Right renal pelvis (tissue), 4 donors: ENCODE data around the gene CFAP77. TPM values are rescaled to one million over a fixed set of nuclear protein-coding genes. Genes with fewer than 3 reads are reported as not detected.
"Not testable (repeated sequence)": the region's sequence is repeated elsewhere in the genome, so short reads cannot be mapped to it uniquely, and the experiment has no call there.

Experiments
- DNase-seq, 4 donors: peaks; one replicate each; pipeline ENCODE4 v3.0.0-alpha.2; 2013; ENCODE audit warnings: low read depth in 4 of 4, low spot score in 3 of 4, missing footprints in 1 of 4
- polyA plus RNA-seq, 4 donors: library from polyadenylated mRNA; unstranded; fragments of 120-200 nt; gene quantifications; one replicate each; pipeline ENCODE4 v1.2.1, GENCODE V29; 2013; ENCODE audit not compliant: insufficient read length in 4 of 4

The CFAP77 gene
- polyA plus RNA-seq, 4 donors: 0.79 to 2.0 (median 0.91) TPM

- DNase-seq: no peak
Measured at GRCh38 chr9:132543960-132544359, 133.9 kb downstream of the CFAP77 start.

DNA sequence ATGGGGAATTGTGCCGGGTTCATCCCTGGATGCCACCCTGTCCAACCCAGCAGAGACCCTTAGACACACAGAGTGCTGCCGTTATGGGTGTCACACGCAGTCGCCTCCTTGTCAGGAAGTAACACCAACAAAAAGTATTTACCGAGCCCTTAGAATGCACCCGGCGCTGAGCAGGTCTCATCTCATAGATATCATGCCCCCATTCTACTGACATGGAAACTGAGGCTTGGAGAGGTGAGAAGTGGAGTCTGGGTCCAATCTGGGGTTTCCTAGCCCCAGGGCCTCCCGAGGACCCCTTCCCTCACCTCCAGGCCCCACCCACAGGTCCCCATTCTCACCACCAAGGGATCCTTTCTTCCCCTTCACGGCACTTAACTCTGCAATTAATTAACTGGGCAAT is 135.6 kb downstream of the CFAP77 start:
- no peak for DNase-seq

GRCh38 chr9:132546148-132547051 is 136.4 kb downstream of the CFAP77 start:
- peak in 1 of 4 donors; percentile 61 for DNase-seq

DNA sequence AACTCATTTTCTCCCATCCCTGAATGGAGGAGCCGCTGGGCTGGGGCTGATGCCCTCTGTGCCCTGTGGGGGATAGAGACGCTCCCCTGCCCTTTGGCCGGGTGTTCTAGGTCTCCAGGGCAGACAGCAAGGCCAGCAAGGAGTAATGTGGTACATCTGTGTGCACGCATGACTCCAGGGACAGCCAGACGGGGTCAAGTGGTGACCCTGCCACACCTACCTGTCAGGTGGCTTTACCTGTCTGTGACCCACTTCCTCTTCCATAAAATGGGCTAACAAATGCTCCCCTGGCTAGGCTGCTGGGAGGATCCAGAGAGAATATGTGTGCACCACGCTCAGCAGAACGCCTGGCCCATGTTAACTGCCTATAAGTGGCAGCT is 137.0 kb downstream of the CFAP77 start:
- no peak for DNase-seq

DNA sequence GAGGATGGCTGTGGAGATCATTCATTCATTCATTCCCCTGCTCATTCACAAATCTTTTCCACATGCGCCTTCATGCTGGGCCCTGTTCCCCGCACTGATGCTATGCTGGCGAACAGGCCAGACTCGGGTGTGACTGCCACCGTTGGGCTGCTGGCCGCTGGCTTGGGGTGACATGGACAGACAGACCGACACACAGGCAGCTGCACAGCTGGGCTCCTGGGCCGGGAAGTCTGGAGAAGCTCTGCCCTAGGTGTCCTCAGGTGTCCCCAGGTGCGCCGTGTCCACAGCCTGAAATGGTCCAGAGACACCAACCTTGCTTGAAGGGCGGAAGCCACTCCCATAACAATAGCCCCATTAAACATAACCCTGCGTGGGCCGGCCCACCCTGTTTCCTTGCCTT is 137.4 kb downstream of the CFAP77 start:
- DNase-seq: no peak

DNA sequence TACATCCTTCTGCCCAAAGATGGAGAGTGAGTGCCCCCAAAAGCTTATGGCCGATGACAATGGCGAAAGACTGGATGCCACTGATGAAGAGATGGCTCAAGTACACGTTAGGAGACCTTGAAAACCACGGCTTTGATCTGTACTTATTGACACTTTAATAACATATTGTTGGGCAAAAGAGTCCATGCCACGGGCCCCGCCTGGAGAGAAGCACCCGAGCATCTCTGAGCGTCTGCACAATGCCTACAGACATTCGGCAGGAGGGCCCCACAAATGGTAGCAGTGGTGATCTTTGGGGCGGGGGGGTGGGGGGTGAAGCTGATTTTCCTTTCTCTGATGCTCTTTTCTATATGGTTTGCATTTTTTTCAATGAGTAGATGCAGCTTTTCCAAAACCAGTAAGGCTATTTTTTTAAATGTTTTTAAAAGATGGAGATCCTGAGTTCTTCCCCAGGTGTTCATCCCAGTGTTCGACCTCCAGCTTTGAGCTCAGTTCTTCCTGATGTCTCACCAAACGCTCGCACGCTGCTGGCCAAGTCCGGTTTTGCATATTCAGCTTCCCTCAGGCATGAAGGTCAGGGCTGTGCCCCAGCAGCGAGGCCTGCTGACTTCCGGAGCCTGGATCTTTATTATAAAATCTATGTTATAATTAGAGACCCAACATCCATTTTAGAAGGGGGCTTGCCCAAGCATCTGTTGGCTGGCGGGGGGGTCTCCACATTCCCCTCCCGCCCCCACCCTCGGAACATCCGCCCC is 138.1 kb downstream of the CFAP77 start:
- no peak for DNase-seq

- no peak for DNase-seq
Measured at GRCh38 chr9:132548751-132549640, 139.0 kb downstream of the CFAP77 start.

DNA sequence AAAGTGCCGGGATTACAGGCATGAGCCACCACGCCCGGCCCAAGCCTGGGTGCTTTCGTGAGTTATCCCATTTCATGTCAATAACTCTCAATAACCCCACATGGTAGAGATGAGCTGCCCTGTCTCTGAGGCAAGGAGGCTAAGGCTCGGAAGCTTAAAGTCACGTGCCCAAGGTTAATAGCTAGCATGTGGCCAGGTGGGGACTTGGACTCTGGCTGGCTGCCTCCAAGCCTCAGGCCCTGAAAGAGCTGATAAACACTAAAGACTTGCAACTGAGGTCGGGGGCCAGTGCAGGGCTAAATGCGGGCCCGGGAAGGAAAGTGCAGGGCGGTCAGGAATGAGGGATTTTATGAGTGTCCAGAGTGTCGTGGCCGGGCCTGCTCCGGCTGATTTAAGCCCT is 141.5 kb downstream of the CFAP77 start:
- no peak for DNase-seq

DNA sequence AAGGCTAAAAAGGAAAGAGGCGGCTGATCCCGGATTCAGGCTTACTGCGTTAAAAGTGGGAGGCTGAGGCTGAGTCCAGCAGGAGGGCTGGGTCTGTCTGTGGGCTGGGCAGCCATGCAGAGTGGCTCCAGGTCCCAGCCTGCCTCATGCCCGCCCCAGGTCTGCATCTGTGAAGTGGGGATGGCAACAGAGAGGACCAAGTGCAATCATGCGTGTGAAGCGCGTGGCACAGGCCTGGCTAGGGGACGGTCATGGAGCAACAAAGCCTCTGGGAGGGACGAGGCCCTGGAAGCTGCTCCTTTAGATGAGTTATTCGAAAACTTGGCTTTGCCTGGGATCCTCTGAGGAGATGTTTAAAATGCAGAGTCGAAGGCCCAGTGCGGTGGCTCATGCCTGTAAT is 142.0 kb downstream of the CFAP77 start:
- no peak for DNase-seq

GRCh38 chr9:132554755-132555154 is 144.7 kb downstream of the CFAP77 start:
- no peak for DNase-seq

GRCh38 chr9:132555528-132555927 is 145.5 kb downstream of the CFAP77 start:
- DNase-seq: no peak

- no peak for DNase-seq
Measured at GRCh38 chr9:132556235-132556634, 146.2 kb downstream of the CFAP77 start.

DNA sequence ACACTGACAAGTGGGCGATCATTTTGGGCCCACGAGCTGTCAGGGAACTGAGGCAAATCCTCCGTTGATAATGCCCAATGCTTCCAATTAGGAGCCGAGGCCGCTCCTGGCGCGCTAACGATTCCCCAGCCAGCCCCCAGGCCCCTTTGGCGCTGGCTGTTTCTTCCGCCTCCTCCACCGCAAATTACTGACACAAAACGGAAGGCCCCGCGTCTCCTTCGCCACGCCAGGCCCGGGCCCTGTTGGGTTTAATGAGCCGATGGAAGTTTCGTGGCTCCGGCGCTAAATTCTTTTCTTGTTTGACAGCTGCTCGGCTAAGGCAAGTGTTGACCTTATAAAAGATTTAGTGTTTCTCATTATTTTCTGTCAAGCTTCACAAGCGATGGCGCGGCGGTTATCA is 146.7 kb downstream of the CFAP77 start:
- peak in 2 of 4 donors; percentile 56 to 62 for DNase-seq

GRCh38 chr9:132557159-132557558 is 147.1 kb downstream of the CFAP77 start:
- DNase-seq: no peak

DNA sequence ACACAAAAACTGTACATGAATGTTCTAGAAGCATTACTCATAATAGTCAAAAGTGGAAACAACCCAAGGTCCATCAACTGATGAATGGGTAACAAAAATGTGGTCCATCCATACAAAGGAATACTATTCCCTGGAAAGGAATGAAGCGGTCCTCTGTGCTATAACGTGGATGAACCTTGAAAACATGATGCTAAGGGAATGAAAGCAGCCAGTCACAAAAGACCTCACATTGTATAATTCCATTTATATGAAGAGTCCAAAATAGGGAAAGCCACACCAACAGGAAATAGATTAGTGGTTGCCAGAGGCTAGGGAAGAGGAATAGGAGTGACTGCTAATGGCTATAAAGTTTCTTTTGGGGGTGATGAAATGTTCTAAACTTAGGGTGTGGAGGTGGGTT is 149.7 kb downstream of the CFAP77 start:
- DNase-seq: no peak

DNA sequence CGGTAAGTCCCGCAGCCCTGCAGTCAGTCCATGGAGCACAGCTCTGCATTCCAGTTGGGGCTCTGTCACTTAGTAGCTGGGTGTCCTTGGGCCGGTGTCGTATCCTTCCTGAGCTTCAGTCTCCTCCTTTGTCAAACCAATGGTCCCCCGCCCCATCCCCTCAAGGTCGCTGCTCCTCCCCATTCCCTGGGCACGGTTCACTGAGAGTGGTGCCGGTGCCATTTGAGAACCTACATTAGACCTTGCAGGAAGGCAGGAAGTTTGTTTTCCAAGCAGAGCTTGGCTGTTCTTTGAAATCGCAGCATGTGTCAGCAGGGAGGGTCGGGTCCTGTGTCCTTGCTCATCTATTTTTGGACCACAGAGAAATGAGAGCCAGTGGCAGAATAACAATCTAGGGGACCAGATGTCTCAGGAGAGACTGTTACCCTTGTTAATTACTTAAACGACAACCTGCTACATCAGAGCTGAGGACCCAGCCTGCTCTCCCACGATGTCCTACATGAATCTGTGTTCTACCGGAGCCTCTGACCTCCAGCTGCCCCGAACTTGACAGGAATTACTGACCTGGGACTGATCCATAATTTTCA is 150.7 kb downstream of the CFAP77 start:
- no peak for DNase-seq

DNA sequence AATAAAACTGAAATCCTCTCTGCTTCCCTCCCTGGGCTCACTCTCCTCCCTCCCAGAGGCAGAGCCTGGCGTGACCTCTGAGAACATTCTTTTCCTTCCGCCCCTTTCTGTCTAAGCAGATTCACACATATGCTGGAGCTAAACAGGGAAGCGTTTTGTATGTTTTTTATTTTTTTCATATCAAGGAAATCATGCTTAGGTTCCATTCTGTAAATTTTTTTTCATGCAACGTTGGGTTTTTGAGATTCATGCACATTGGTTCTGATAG is 152.2 kb downstream of the CFAP77 start:
- DNase-seq: no peak

- DNase-seq: no peak
Measured at GRCh38 chr9:132564526-132564925, 154.5 kb downstream of the CFAP77 start.

GRCh38 chr9:132568787-132569186 is 158.8 kb downstream of the CFAP77 start:
- DNase-seq: not testable (repeated sequence)

DNA sequence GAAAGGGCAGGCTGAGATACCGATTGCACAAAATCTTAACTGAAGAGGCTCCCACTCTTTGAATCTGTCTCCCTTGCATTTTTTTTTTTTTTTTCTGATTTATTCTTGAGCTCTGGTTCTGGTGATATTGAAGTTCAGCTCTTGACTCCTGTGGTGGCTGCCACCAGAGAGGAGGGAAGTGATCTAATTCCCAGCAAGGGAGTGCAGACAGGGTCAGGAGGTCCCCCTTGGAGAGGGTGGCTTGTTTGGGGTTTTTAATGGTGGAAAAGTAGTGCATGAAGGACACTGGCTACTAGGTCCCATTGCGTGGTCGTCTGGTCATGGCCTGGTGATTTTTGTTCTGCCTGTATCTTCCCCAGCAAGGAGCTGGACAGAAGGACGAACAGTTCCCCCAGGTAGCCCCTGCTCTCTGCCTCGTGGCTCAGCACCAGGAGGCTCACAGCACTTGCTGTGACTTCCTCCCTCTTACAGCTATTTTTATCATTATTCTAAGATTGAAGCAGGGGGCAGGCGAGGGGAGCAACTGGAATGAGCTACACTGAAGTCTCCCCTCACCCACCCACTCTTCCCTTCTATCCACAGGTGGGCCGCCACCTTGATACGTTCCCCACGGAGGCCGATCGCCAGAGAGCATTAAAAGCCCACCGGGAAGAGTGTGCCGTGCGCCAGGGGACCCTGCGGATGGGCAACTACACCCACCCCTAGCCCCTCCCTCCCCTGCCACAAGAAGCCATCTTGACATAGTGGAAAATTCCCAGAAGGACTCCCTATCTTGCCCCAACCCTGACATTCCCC is 162.0 kb downstream of the CFAP77 start:
- DNase-seq: no peak
